GM10847 (cell line): ENCODE results near the gene PYGM.

Experiments
- POLR2A ChIP-seq: IDR thresholded peaks from 2 replicates; pipeline ENCODE4 v1.6.1; 2011; ENCODE audit not compliant: insufficient read length; ENCODE audit errors: extremely low read depth

The PYGM gene

DNA sequence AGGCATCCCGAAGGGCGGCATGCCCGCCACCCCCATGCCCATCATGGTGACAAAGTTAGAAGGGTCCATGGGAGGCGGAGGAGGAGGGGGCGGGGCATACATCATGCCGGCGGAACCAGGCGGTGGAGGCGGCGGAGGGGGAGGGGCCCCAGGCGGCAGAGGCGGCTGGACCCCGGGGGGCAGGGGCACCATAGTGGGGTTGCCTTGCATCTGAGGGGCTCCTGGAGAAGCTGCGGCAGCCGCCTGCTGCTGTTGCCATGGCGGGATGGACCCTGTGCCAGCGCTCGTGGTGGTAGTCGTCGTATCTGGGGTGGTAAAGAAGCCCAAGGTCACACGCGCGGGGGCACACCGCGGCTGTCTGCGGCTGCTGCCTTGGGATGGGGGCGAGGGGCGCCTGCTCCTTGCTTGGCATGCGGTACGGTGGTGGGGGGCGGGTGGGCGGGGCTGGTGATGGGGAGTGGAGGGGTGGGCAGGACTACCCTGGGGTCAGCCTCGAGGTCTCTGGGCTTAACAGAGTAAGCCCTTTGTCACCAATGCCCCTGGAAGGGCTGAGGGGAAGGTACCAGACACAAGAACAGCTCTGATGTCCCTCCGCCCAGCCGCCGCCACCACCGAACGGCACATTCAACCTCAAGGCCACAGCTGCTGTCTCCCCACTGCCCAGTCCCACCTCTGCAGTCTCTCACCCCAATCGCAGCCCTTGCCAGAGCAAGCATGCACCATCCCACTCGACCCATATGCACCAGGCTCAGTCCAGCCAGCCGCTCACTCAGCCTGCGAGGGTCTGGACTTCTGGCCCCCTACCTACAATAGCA is 6.3 kb upstream of the PYGM start:
- no peak for TF ChIP-seq POLR2A

DNA sequence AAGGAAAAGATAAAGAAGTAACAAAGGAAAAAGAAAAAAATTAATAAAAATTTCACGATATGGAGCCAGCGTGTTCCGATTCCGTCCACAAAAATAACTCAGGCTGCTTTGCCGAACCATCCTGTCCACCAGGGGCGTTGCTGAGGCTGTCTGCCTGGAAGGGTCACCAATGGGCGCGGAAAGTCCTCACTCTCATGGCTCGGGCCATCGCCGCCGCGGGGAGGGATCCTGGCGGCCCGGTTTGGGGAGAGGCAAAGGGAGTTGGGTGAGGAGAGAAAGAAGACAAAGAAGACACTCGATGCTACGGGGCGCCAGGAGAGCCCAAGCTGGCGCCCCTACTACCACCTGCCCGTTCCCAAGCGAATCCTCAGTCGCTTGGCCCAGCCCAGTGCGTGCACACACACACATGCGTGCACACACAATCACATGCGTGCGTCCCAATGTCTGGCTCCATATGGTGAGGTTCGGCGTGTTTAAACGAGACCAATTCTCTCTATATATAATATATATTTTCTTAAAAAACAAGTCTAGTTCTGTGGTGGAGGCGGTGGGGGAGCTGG is 5.6 kb upstream of the PYGM start:
- no peak for TF ChIP-seq POLR2A

DNA sequence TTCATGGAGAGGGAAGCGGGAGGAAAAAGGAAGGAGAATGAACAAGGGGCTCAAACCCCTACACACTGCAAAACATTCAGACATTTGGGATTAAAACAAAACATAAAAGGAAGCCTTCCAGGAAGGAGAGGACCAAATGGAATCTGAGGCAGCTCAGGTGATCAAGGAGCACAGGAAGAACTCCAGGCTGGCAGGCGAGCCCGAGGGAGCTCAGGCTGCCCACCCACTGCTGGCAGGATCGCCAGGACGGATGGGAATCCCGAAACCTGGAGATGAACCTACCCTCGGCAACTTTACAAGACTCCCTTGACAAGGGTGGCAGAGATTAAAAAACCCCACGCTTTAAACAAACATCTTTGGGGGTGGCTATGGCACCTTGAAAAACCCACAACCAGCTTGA is 5.0 kb upstream of the PYGM start:
- TF ChIP-seq POLR2A, result no peak

DNA sequence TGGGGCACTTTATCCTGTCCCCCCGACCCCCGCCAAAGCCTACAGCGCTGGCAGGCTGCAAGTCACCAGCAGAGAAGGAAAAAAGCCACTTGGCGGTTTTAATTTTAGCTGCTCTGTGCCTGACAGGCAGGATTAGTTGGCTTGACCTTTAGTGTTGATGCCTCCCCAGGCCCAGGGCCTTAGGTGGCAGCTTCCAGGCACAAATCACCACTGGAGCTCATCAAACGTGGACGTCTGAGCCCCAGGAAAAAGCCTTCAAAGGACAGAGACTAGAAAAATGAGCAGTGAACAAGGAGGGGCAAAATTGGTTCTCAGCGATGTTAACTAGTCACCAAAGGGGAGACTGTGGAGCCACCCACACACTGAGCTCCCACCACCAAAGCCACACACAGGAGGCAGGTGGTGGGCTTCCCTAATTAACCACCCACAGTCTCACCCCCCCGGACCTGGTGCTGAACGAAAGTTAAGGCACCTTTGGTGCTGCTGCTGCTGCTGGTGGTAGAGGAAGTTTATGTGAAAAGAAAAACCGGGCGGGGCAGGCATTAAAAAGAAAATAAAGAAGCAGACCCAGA is 4.4 kb upstream of the PYGM start:
- TF ChIP-seq POLR2A, result no peak

DNA sequence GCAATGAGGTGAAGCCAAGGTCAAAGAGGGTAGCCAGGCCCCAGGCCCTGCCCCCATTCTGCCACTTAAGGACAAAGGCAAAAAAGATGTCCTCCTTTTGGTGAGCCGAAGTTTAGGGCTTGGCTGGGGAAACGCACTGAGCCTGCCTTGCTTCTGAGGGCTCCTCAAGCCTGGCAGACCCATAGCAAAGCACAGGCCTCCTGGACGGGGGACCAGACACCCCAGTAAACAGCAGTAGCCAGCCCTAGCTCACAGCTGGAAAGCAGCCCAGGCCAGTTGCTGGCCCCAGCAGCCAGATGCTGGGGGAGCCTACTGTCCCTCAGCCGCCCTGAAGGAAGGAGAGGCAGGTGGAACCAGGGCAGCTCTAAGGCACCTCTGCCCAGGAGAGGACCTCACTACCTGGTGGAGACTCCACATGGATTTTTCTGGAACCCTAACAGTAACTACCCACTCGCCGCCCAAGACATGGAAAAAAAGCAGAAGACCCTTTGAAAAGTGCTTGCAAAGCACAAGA is 3.8 kb upstream of the PYGM start:
- TF ChIP-seq POLR2A, result no peak

DNA sequence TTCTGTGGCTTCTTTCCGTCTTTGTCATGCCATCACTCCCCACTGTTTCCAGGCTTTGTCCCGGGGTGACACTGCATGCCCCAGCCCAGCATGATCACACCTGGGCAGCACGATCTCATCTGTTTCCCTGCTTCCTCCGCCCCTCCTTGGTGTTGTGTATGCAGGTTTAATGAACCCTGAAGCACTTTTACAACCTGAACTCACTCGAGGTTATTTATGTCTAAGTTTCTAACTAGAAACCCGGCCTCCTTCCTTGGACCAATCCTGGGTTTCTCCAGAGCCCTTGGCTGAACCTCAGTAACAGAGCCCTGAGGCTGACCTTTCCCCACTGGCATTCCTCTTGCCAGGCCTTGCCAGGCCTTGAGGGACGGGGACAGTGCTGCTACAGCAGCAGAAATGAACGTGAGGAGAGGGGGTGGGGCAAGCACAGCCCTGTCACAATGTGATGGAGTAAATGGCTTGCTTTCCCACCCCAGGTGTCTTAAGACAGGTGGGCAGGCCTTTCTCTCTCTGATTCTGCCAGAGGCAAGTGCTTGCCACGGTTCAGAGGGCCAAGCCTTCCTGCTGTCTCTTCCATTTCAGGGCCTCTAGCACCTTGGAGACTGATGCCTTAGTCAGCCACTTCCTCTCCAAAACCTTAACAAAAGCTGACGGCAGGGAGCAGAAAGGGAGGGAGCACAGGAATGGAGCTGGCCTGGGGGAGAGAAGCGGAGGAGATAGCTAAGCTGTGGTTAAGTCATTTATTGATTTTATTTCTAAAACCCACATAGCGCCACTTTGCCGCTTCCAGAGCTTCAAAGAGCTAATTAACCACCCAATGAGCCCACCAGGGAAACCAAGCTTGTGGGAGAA is 3.1 kb upstream of the PYGM start:
- TF ChIP-seq POLR2A, result no peak

DNA sequence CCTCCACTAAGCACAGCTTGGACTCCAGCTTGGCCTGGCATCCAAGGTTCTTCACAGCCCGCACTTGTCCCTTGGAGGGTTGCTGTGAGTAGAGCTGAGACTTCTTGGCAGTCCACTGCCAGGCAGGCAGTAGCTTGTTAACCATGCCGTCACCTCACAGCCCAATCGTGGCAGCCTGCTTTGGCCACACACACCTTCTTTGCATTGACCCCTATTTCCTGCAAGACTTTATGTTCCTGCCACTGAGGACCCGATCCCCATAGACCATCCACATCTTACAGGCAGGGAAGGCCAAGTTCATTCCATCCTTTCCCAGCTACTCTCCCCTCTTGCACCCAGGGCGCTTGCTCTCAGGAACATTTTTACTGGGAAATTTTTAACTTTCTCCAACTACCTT is 2.5 kb upstream of the PYGM start:
- TF ChIP-seq POLR2A, result no peak

DNA sequence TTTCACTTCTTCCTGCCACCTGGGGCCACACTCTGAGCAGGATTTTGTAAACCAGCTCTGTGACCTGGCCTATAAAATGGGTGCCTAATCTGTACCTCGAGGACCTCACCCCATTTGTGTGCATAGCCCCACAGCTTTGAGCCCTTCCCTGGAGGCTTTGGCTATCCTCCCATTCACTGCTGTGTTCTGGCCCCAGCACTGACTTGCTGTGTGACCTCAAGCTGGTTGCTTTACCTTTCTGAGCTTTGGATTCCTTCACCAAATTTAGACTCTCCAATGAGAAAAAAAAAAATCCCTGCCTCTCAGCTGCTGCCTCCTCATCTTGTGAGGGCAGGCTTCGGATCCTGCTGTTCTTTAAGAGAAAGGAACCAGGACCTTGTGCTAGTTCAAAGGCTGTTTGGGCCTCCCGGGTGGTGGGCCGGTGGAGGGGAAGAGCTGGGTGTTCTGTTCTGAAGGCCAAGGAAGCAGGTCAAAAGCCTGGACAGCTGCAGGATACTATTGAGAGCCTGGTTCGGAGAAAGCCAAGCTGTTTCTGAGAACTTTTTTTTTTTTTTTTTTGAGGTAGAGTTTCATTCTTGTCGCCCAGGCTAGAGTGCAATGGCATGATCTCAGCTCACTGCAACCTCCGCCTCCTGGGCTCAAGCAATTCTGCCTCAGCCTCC is 1.1 kb upstream of the PYGM start:
- no peak for TF ChIP-seq POLR2A

DNA sequence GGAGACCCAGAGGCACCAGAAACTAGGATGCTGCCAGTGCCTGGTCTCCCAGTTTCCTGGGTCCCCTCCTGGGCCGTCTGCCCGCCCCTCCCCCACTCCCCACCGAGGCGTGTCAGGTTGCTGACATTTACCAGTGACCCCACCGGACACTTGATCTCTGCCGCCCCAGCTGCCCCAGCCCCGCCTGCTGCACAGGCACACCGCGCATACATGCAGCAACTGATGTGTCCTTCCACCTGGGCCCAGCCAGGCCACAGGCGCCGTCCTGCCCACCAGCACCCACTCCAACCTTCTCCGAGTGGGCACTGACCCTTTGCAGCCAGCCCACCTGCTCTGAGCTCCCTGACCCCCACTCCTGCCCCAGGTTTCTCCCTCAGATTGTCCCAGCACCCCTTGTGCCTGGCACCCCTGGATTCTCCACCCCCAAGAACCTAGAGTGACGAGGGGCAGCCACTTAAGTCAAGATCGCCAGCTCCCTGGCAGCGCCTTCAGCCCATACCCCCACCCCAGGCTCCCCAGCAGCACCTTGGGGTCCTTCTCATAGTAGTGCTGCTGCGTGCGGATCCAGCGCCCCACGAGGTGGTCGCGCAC is 548 bp downstream of the PYGM start:
- no peak for TF ChIP-seq POLR2A

DNA sequence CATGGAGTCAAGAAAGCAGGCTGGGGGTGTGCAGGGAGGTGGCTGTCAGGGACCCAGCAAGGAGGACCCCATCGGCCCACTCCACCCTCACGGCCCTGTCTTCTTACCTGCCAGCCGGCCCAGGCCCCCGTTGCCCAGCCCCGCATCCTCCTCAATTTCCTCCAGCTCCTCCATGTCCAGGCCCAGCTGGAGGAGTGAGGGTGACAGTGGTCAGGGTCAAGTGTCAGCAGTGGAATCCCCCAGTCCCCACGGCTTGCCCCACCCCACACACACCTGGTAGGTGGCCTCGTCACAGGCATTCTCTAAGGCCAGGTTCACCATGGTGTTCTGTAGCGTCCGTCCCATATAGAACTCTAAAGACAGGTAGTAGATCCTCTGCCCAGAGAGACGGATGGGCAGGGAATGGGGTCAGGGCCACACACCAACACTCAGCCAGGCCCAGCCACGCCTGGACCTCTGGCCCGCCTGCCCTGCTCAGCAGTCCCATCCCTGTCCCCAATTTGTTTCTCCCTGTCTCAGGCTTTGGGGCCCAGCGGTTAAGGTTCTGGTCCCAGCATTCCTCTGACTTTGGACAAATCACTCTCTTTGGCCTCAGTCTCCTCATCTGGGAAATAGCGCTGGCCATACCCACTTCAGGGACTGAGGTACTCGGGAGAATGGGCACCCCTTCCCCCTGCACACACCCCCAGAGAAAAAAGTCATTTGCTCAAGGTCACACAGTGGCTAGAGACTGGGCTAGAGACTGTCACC is 1.3 kb downstream of the PYGM start:
- TF ChIP-seq POLR2A, result no peak

DNA sequence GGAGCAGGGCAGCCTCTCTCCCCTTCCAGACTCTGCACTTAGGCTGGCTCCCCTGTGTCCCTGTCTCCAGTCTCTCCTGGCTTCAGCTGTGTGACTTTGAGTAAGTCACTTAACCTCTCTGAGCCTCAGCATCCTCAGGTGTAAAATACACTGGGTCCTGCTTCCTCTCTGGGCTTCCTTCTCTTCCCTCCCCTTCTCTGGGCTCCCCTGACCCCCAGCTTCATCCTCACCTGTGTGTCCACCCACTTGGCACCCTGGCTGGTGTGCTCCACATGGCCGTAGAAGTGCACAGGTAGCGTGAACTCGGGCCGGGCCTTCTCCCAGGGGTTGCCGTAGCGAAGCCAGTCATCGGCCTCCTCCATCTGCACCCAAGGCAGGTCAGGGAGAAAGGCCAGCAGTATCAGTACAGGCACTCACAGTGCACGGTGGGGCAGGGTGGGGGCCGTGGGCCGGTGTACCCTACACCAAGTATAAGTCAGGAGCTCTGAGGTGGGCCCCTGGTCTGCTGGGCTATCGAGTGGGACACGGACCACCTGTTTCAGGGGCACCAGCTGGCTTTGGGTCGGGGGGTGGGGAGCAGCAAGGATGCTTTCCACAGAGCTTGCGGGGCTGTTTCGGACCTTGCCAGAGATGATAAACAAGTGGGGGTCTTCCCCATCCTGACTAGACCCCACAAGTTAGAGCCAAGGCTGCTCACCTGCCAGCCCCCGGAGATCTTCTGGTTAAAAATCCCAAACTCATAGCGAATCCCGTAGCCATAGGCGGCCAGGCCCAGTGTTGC is 2.0 kb downstream of the PYGM start:
- TF ChIP-seq POLR2A, result no peak

DNA sequence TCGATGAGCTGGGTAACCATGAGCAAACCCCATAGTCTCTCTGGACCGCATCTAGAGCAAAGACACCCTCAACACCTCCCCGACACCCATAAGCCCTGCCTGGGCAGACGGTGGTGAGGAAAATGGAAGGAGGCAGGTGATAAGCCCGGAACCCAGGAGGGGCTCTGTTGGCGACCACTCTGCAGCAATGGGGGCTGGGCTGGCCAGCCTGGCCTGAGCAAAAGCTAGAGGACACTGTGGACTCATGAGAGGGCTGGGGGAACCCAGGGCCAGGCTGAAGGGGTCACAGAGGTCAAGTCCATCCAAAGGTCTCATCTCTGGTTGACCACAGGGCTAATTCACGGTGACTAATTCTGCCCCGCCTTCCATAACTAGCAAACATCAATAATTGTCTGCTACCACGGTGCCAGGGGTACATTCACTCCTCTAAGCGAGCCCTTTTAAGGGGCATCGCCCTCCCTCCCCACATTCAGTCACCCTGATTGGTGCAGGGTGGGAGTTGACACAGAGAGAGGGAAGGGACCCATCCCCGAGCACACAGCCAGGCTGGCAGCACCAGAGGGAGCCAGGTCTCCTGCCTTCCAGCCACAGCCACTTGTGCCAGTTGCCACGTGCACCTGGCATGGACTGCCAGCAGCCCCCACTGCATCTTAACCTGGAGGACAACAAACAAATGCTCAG is 4.0 kb downstream of the PYGM start:
- TF ChIP-seq POLR2A, result no peak
